SH-SY5Y (cell line): ENCODE results near the gene GARIN3.

Source experiments
- GATA2 ChIP-seq: IDR thresholded peaks from 2 replicates; pipeline ENCODE4 v1.6.1; 2011; ENCODE audit warnings: mild to moderate bottlenecking, low read depth, low read length
- GATA3 ChIP-seq: IDR thresholded peaks from 2 replicates; pipeline ENCODE4 v1.6.1; 2011; ENCODE audit warnings: low read depth, mild to moderate bottlenecking, low read length, moderate library complexity

DNA sequence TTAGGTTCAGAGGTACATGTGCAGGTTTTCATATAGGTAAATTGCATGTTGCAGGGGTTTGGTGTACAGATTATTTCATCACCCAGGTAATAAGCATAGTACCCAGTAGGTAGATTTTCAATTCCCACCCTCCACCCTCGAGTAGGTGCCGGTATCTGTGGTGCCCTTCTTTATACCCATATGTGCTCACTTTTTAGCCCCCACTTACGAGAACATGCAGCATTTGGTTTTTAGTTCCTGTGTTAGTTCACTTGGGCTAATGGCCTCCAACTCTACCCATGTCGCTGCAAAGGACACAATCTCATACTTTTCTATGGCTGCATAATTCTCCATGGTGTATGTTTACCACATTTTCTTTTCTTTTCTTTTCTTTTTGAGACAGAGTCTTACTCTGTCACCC, 35.8 kb upstream of the GARIN3 start:
- TF ChIP-seq GATA2 (no peak), GATA3 (no peak)
